Measurements from ENCODE around the gene NXN. TPM values are rescaled to one million over a fixed set of nuclear protein-coding genes. Genes with fewer than 3 reads are reported as not detected.
"Not testable (repeated sequence)": the region's sequence is repeated elsewhere in the genome, so short reads cannot be mapped to it uniquely, and the experiment has no call there.

NXN gene
- total RNA-seq, 1 donor: 124 TPM

GRCh38 chr17:871751-872519 is 107.6 kb downstream of the NXN start:
- no peak for TF ChIP-seq CTCF (IDR thresholded peaks at IDR 0.05; ENCODE audit: insufficient read depth, low read depth, low read length)
- no peak overlapping the region for H3K4me3 ChIP-seq (ENCODE audit: low read depth, low read length)
- peak; percentile 64 for DNase-seq (ENCODE audit: low read depth)

- TF ChIP-seq CTCF (IDR thresholded peaks at IDR 0.05; ENCODE audit: insufficient read depth, low read depth, low read length): no peak
- H3K4me3 ChIP-seq (ENCODE audit: low read depth, low read length): peak overlapping the region; percentile 6
- peak; percentile 92 for DNase-seq (ENCODE audit: low read depth)
These were observed 109.7 kb downstream of the NXN start for GRCh38 chr17:869567-870525.

GRCh38 chr17:869086-869485 is 110.5 kb downstream of the NXN start:
- DNase-seq (ENCODE audit: low read depth): peak; percentile 97
- no peak overlapping the region for H3K4me3 ChIP-seq (ENCODE audit: low read depth, low read length)
- no peak for TF ChIP-seq CTCF (IDR thresholded peaks at IDR 0.05; ENCODE audit: insufficient read depth, low read depth, low read length)

- DNase-seq (ENCODE audit: low read depth): no peak
- TF ChIP-seq CTCF (IDR thresholded peaks at IDR 0.05; ENCODE audit: insufficient read depth, low read depth, low read length): no peak
- no peak overlapping the region for H3K4me3 ChIP-seq (ENCODE audit: low read depth, low read length)
These were observed 111.6 kb downstream of the NXN start for GRCh38 chr17:867896-868489.

GRCh38 chr17:867238-867637 is 112.3 kb downstream of the NXN start:
- H3K4me3 ChIP-seq (ENCODE audit: low read depth, low read length); DNase-seq (ENCODE audit: low read depth): not testable (repeated sequence)

GRCh38 chr17:866568-867103 is 112.9 kb downstream of the NXN start:
- TF ChIP-seq CTCF (IDR thresholded peaks at IDR 0.05; ENCODE audit: insufficient read depth, low read depth, low read length): no peak
- H3K4me3 ChIP-seq (ENCODE audit: low read depth, low read length): no peak overlapping the region
- DNase-seq (ENCODE audit: low read depth): no peak

Measured in fibroblast of villous mesenchyme (primary cell).